ENCODE data around the gene CYFIP2.

The CYFIP2 gene

GRCh38 chr5:157290156-157290980 is 24.4 kb downstream of the CYFIP2 start:
- H3K4me1 Mint-ChIP-seq = peaks cover 5% of the 10 kb centered on the region
- DNase-seq = no peak
- H3K4me3 Mint-ChIP-seq = no peak overlapping the region
- H3K9me3 Mint-ChIP-seq = no peaks in the 10 kb centered on the region
- H3K27ac Mint-ChIP-seq = no peak overlapping the region
- no peaks in the 10 kb centered on the region for H3K27me3 Mint-ChIP-seq (ENCODE audit: low read depth, poor library complexity)
- TF ChIP-seq, protein P1, sequence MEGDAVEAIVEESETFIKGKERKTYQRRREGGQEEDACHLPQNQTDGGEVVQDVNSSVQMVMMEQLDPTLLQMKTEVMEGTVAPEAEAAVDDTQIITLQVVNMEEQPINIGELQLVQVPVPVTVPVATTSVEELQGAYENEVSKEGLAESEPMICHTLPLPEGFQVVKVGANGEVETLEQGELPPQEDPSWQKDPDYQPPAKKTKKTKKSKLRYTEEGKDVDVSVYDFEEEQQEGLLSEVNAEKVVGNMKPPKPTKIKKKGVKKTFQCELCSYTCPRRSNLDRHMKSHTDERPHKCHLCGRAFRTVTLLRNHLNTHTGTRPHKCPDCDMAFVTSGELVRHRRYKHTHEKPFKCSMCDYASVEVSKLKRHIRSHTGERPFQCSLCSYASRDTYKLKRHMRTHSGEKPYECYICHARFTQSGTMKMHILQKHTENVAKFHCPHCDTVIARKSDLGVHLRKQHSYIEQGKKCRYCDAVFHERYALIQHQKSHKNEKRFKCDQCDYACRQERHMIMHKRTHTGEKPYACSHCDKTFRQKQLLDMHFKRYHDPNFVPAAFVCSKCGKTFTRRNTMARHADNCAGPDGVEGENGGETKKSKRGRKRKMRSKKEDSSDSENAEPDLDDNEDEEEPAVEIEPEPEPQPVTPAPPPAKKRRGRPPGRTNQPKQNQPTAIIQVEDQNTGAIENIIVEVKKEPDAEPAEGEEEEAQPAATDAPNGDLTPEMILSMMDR (IDR thresholded peaks at IDR 0.05) = no peak
- H3K36me3 Mint-ChIP-seq (ENCODE audit: low read depth) = peaks cover 13% of the 10 kb centered on the region

DNA sequence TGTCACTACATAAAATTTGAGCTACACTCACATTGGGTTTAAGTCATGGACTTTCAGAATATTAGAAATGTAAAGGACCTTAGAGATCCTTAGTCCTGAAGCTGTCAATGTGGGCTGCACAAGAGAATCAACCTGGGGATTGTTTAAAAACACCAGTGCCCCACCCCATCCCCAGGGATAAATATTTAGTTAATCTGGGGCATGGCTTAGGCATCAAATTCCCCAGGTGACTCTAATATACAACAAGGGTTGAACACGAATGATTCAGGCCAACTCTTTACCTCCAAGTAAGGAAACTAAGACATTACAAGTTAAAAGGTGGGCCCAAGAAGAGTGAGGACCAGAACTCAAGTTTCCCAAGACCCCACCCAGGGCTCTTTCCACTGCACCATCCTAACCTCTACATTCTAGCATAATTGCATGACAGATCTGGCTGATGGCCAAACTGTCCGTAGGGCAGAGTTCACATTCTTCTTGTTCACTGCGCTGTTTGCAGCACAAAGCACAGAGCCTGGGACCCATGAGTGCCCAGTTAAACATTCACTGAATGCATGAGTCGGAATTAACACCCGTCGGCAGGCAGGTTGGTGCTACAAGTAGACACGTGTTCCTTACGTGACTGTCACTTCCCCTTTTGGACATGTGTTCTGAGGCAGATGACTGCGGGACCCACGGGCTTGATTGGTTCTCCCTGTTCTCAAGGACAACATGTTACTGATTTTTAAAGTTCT is 25.2 kb downstream of the CYFIP2 start:
- Mint-ChIP-seq H3K4me1 (peaks cover 5% of the 10 kb centered on the region), H3K27ac (no peak overlapping the region)

DNA sequence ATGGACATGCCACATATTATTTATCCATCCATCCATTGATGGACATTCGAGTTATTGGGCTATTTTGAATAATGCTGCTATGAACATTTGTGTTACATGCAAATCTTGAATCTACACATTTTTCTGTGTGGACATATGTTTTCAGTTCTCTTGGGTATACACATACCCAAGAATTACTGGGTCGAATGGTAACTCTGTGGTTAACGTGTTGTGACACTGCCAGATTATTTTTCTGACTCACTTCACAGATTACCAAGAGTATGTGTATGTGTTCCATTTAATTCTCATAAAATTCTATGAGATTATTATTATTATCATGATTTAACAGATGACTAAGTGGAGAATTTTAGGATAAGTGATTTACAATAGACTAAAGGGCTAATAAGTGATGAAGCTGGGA is 26.7 kb downstream of the CYFIP2 start:
- Mint-ChIP-seq H3K4me3 (no peak overlapping the region), H3K4me1 (no peaks in the 10 kb centered on the region), H3K27ac (no peak overlapping the region), H3K36me3 (ENCODE audit: low read depth) (peaks cover 13% of the 10 kb centered on the region), H3K27me3 (ENCODE audit: low read depth, poor library complexity) (peaks cover 7% of the 10 kb centered on the region), H3K9me3 (no peaks in the 10 kb centered on the region)
- no peak for DNase-seq
- TF ChIP-seq, protein P1 (IDR thresholded peaks at IDR 0.05) = no peak

More for the DNA sequence above, 25.2 kb downstream of the CYFIP2 start:
- TF ChIP-seq, protein P1 (IDR thresholded peaks at IDR 0.05) = no peak
- no peak for DNase-seq
- Mint-ChIP-seq H3K36me3 (ENCODE audit: low read depth) (peaks cover 13% of the 10 kb centered on the region), H3K4me3 (no peak overlapping the region), H3K27me3 (ENCODE audit: low read depth, poor library complexity) (no peaks in the 10 kb centered on the region), H3K9me3 (no peaks in the 10 kb centered on the region)

DNA sequence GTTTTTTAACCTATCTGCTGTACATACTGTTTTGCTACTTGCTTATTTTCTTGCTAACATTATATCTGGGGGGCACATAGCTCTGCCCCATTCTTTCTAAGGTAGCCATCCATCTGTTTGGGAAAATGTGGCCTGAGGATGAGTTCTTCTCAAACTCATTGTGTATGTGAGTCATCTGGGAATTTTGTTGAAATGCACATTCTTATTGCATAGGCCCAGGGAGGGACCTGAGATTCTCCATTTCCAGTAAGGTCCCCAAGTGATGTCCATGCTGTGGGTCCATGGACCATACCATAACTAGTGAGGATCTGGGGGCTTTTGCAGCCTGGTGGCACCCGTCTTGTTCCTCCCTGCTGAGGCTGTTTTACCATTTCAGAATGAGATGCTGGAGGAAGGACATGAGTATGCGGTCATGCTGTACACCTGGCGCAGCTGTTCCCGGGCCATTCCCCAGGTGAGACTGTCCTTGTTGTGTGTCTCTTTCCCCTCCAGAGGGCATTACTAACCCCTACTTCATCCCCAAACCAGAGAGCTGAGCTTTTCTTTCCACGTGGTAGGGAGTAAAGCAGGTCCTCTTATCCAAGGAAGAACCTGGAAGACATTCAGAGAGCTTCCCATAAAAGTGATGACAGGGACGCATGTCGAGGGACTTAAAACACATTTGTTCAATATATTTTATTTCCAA is 28.6 kb downstream of the CYFIP2 start:
- H3K9me3 Mint-ChIP-seq = peaks cover 5% of the 10 kb centered on the region
- TF ChIP-seq, protein P1 (IDR thresholded peaks at IDR 0.05) = no peak
- no peak overlapping the region for H3K4me3 Mint-ChIP-seq
- no peak overlapping the region for H3K27ac Mint-ChIP-seq
- H3K36me3 Mint-ChIP-seq (ENCODE audit: low read depth) = peaks cover 19% of the 10 kb centered on the region
- DNase-seq = no peak
- no peaks in the 10 kb centered on the region for H3K4me1 Mint-ChIP-seq
- peaks cover 11% of the 10 kb centered on the region for H3K27me3 Mint-ChIP-seq (ENCODE audit: low read depth, poor library complexity)

- Mint-ChIP-seq H3K4me3 (no peak overlapping the region), H3K27ac (no peak overlapping the region), H3K36me3 (ENCODE audit: low read depth) (peaks cover 15% of the 10 kb centered on the region), H3K9me3 (peaks cover 5% of the 10 kb centered on the region), H3K4me1 (no peaks in the 10 kb centered on the region), H3K27me3 (ENCODE audit: low read depth, poor library complexity) (peaks cover 11% of the 10 kb centered on the region)
- no peak for DNase-seq
- TF ChIP-seq, protein P1 (IDR thresholded peaks at IDR 0.05) = no peak
These were observed 29.3 kb downstream of the CYFIP2 start for GRCh38 chr5:157295247-157295646.
